ENCODE data around the gene ZNF324B.
"Not testable (repeated sequence)": the region's sequence is repeated elsewhere in the genome, so short reads cannot be mapped to it uniquely, and the experiment has no call there.

- TF ChIP-seq, protein P1, sequence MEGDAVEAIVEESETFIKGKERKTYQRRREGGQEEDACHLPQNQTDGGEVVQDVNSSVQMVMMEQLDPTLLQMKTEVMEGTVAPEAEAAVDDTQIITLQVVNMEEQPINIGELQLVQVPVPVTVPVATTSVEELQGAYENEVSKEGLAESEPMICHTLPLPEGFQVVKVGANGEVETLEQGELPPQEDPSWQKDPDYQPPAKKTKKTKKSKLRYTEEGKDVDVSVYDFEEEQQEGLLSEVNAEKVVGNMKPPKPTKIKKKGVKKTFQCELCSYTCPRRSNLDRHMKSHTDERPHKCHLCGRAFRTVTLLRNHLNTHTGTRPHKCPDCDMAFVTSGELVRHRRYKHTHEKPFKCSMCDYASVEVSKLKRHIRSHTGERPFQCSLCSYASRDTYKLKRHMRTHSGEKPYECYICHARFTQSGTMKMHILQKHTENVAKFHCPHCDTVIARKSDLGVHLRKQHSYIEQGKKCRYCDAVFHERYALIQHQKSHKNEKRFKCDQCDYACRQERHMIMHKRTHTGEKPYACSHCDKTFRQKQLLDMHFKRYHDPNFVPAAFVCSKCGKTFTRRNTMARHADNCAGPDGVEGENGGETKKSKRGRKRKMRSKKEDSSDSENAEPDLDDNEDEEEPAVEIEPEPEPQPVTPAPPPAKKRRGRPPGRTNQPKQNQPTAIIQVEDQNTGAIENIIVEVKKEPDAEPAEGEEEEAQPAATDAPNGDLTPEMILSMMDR (conservative IDR thresholded peaks at IDR 0.05): not testable (repeated sequence)
- TF ChIP-seq EZH2 (IDR thresholded peaks at IDR 0.05; ENCODE audit: low read depth): not testable (repeated sequence)
These were observed 8.4 kb upstream of the ZNF324B start for GRCh38 chr19:58442986-58443385.

All from PC-9 (cell line).